Subcutaneous preadipocyte (primary cell): ENCODE data around the gene CABP1. TPM values are rescaled to one million over a fixed set of nuclear protein-coding genes. Genes with fewer than 3 reads are reported as not detected.

ENCODE experiments used
- total RNA-seq: library from RNA; depleted of rRNA; stranded (reverse); fragments of >200 nt; gene quantifications from 2 replicates; pipeline ENCODE4 v1.2.3, GENCODE V29; 2012

The CABP1 gene
- 0.20 and 0.37 TPM in 2 replicates for total RNA-seq

GRCh38 chr12:120639771-120640721 lies at the start of gene CABP1:
TSS of gene CABP1 (plus strand) at chr12:120640626. CDS start at chr12:120640686, 60 bp downstream.

DNA sequence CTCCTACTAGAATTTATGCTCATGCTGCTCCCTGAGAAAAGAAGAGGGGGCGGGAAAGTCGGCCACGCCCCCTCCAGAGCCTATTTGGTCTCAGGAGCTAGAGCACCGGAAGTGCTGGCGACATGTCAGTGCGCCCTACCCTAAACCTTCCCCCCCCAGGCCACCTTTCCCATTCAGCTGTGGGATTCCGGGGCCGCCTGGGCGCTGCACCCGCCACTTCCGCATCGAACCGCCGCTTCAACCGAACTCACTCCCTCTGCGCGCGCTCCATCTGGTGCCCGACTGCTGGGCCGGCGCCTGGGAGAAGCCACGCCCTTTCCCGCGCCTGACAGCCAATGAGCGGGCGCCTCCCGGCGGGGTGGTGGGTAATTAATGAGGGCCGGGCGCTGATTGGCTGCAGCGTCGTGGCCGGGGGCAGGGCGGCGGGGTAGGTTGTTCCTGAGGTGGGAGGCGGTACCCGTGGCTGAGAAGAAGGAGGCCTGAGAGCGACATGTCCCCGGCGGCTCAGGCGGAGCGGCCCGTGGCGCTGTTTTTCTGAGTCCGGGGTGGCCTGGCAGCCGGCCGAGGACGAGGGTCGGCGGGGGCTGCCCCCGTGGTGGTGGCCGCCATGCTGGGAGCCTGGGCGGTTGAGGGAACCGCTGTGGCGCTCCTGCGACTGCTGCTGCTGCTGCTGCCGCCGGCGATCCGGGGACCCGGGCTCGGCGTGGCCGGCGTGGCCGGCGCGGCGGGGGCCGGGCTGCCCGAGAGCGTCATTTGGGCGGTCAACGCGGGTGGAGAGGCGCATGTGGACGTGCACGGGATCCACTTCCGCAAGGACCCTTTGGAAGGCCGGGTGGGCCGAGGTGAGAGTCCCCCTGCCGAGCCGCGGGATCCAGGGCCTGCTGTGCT lies 46.5 kb downstream of the CABP1 start, which contains the start of gene MLEC:
MLEC (plus strand) TSS at position 460 of the 888 bp plus-strand sequence; CDS start at position 608, 148 bp downstream.

DNA sequence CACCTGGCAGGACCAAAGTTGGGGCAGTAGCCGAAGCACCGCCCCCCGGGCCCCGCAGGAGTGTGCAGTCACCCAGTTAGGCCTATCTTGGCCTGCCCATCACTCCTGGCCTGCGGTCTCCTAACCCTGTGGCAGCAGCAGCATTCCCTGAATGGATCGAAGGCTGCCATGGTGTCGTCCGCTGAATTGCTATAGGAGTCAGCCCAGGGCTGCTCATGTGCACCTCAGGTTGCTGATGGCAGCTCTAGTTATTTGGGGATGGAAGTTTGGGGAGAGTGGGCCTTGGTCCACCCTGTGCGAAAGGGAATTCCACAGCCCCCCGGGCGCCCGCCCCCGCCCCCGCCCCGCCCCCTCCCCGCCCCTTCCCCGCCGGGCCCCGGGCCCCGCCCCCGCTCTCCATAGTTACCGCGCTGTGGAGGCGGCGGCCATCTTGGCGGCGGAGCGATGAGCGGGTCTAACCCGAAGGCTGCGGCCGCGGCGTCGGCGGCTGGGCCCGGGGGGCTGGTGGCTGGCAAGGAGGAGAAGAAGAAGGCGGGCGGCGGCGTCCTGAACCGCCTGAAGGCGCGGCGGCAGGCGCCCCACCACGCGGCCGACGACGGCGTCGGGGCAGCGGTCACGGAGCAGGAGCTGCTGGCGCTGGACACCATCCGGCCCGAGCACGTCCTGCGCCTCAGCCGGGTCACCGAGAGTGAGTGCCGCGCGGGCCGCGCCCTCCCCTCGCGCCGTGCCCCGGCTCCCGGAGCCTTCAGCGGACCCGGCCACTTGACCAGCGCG lies 69.8 kb downstream of the CABP1 start, which contains the start of gene UNC119B:
UNC119B (plus strand) TSS at position 428 of the 774 bp plus-strand sequence; CDS start at position 445, 17 bp downstream.

Other genes with a start within 250 kb of the CABP1 start
- gene COX6A1, start 202.5 kb upstream of the CABP1 start, total RNA-seq = 197 and 321 TPM in 2 replicates
- 23.9 and 28.0 TPM in 2 replicates for gene TRIAP1, start 194.2 kb upstream of the CABP1 start, total RNA-seq
- gene GATC, start 194.2 kb upstream of the CABP1 start, total RNA-seq = 20.2 and 25.8 TPM in 2 replicates
- gene SRSF9, start 170.9 kb upstream of the CABP1 start, total RNA-seq = 116 and 137 TPM in 2 replicates
- 208 and 216 TPM in 2 replicates for gene DYNLL1, start 144.5 kb upstream of the CABP1 start, total RNA-seq
- 18.0 and 19.5 TPM in 2 replicates for gene COQ5, start 111.5 kb upstream of the CABP1 start, total RNA-seq
- 103 and 107 TPM in 2 replicates for gene RNF10, start 106.3 kb upstream of the CABP1 start, total RNA-seq
- 34.0 and 40.4 TPM in 2 replicates for gene POP5, start 59.2 kb upstream of the CABP1 start, total RNA-seq
- gene MLEC, start 46.5 kb downstream of the CABP1 start, total RNA-seq = 64.7 and 110 TPM in 2 replicates
- gene UNC119B, start 69.8 kb downstream of the CABP1 start, total RNA-seq = 14.0 and 16.8 TPM in 2 replicates
- 10.6 and 10.7 TPM in 2 replicates for gene ACADS, start 85.2 kb downstream of the CABP1 start, total RNA-seq